GM18909 (cell line): ENCODE data around the gene CNTLN.
"Not testable (repeated sequence)": the region's sequence is repeated elsewhere in the genome, so short reads cannot be mapped to it uniquely, and the experiment has no call there.

Source experiments
- ATAC-seq: cut with Tn5 transposase; IDR thresholded peaks from one replicate; pipeline ENCODE4 v1.9.1; 2021; ENCODE audit warnings: mild to moderate bottlenecking; ENCODE audit not compliant: unreplicated experiment, poor library complexity

The CNTLN gene

GRCh38 chr9:17487467-17487866 is 352.6 kb downstream of the CNTLN start:
- no peak for ATAC-seq

- ATAC-seq: no peak
Measured at GRCh38 chr9:17488662-17489061, 353.8 kb downstream of the CNTLN start.

- ATAC-seq: no peak
Measured at GRCh38 chr9:17490110-17490509, 355.3 kb downstream of the CNTLN start.

- no peak for ATAC-seq
Measured at GRCh38 chr9:17491780-17492179, 356.9 kb downstream of the CNTLN start.

GRCh38 chr9:17503196-17503595 is 368.4 kb downstream of the CNTLN start:
- ATAC-seq: no peak

- ATAC-seq: no peak
Measured at GRCh38 chr9:17509151-17509550, 374.3 kb downstream of the CNTLN start.

GRCh38 chr9:17509701-17510100 is 374.9 kb downstream of the CNTLN start:
- ATAC-seq: no peak

- no peak for ATAC-seq
Measured at GRCh38 chr9:17519761-17520160, 384.9 kb downstream of the CNTLN start.

GRCh38 chr9:17520268-17521064 is 385.6 kb downstream of the CNTLN start:
- no peak for ATAC-seq

GRCh38 chr9:17521100-17521855 is 386.4 kb downstream of the CNTLN start:
- ATAC-seq: no peak

GRCh38 chr9:17526726-17527125 is 391.9 kb downstream of the CNTLN start:
- not testable (repeated sequence) for ATAC-seq

- ATAC-seq: no peak
Measured at GRCh38 chr9:17528859-17529258, 394.0 kb downstream of the CNTLN start.

GRCh38 chr9:17531642-17532254 is 396.9 kb downstream of the CNTLN start:
- no peak for ATAC-seq

GRCh38 chr9:17532461-17532860 is 397.6 kb downstream of the CNTLN start:
- no peak for ATAC-seq

GRCh38 chr9:17535176-17535575 is 400.3 kb downstream of the CNTLN start:
- no peak for ATAC-seq

GRCh38 chr9:17536027-17536426 is 401.2 kb downstream of the CNTLN start:
- ATAC-seq: no peak

GRCh38 chr9:17551023-17551422 is 416.2 kb downstream of the CNTLN start:
- ATAC-seq: no peak
